HG02610 (cell line): ENCODE results near the gene FAM174C.

ENCODE experiments used
- ATAC-seq: cut with Tn5 transposase; IDR thresholded peaks from one replicate; pipeline ENCODE4 v1.9.1; 2021; ENCODE audit warnings: mild to moderate bottlenecking, moderate library complexity; ENCODE audit not compliant: unreplicated experiment

The FAM174C gene

DNA sequence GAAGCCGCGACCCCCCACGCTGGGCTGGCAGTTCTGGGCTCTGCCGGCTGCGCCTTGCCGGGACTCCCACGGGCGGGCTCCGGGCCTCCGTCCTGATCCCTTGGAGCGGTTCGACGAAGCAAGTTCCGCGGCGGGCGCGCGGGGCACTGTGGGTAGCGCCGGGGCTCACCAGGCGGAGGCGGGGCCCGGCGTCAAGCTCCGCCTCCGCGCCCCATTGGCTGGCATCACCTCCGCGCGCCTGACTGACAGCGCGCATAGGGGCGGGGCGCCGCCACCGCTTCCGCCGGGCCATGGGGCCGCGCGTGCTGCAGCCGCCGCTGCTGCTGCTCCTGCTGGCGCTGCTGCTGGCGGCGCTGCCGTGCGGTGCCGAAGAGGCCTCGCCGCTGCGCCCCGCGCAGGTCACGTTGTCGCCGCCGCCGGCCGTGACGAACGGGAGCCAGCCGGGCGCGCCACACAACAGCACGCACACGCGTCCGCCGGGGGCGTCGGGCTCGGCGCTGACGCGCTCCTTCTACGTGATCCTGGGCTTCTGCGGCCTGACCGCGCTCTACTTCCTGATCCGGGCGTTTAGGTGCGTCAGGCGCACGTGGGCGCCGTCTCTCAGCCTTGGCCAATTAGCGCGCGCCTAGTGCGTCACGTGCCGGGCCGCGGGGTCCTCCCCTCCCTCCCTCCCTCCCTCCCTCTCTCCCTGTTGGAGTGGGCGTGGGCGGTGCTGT is at the start of gene FAM174C:
Gene FAM174C, plus strand, starts transcription at position 271 of the 716 bp plus-strand sequence. Its CDS starts 20 bp downstream, at position 291.
- ATAC-seq: peak; percentile 72

DNA sequence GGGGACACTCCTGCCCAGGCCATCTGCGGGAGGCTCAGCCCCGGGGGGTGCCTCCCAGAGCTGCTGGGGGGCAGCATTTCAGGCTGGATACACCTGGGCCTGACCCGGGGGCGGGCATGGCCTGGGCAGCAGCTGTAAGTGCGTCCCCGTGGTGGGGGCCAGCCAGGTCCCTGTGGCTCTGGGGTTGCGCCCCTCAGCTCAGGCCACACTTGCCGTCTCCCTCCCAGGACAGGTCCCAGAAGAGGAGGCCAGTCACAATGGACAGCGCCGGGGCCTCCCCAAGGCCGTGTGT is 49.2 kb upstream of the FAM174C start:
- no peak for ATAC-seq

DNA sequence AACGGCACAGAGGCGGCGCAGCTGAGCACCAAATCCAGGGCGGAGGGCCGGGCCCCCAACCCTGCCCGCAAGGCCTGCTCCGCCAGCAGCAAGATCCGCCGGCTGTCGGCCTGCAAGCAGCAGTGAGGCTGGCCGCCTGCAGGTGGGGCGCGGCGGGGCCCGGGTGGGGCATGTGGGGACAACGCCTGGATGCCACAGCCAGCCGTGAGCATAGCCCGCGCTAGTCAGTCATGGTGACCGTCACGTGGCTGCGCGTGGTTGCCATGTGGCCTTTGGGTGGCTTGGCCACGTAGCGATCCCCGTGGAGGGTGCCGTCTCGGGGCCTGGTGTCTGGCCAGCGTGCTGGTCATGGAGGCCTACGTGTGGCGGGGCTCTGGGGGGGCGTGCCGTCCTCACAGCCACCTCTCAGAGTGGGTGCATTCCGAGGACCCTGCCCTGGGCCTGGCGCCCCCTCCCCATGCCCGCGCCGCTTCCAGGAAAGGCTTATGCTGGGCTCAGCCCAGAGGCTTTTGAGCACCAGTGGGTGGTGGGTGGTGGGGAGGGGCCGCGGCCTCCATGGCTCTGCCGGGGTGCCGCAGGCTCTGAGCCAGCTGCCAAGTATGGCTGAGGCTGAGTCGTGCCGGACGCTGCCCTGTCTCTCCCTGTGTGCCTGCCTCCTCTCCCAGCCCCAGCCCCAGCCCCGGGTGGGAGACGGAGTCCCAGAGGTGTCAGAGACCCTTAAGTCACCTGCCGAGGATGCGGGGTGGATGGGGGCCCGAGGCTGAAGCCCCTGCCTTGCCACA is 48.6 kb upstream of the FAM174C start:
- no peak for ATAC-seq

DNA sequence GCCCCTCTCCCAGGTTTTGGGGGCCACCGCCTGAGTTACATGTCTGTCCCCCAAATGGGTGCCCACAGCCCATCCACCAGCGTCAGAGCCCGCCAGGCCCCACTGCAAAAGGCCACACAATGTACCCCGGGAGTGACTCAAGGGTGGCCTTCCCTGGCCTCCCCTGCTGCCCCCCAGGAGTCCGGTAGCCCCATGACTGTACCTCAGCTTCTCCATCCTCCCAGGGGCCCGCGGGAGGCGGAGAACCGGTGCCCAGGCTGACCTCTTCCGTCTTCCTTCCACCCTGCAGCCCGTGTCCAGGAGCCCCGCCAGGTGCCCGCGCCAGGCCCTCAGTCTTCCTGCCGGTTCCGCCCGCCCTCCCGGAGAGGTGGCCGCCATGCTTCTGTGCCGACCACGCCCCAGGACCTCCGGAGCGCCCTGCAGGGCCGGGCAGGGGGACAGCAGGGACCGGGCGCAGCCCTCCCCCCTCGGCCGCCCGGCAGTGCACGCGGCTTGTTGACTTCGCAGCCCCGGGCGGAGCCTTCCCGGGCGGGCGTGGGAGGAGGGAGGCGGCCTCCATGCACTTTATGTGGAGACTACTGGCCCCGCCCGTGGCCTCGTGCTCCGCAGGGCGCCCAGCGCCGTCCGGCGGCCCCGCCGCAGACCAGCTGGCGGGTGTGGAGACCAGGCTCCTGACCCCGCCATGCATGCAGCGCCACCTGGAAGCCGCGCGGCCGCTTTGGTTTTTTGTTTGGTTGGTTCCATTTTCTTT is 47.9 kb upstream of the FAM174C start:
- no peak for ATAC-seq

DNA sequence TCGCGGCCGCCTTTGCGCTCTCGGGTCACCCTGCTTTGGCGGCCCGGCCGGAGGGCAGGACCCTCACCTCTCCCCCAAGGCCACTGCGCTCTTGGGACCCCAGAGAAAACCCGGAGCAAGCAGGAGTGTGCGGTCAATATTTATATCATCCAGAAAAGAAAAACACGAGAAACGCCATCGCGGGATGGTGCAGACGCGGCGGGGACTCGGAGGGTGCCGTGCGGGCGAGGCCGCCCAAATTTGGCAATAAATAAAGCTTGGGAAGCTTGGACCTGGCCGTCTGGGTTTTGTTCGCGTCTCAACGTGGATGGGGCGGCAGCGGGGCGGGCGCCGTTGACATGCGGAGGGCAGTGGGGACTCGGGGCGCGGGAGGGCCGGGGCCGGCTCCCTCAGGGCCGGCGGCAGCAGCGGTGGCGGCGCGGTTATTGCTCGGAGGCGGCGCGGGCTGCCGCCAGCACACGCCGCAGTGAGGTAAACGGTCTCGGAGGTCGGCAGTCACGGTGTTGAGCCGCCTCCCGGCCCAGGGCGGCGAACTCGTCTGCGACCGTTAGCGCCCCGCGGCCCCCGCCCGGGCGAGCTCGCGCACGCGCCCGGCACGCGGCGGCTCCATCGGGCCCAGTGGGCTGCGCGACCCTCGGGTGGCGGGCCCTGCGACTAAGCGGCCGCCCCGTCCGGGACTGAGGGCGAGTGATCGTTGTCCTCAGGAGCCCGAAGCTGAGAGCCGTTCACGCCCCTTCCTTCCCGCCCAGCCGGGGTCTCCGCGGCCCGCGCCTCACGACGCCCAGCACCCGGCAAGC is 47.0 kb upstream of the FAM174C start:
- ATAC-seq: no peak

DNA sequence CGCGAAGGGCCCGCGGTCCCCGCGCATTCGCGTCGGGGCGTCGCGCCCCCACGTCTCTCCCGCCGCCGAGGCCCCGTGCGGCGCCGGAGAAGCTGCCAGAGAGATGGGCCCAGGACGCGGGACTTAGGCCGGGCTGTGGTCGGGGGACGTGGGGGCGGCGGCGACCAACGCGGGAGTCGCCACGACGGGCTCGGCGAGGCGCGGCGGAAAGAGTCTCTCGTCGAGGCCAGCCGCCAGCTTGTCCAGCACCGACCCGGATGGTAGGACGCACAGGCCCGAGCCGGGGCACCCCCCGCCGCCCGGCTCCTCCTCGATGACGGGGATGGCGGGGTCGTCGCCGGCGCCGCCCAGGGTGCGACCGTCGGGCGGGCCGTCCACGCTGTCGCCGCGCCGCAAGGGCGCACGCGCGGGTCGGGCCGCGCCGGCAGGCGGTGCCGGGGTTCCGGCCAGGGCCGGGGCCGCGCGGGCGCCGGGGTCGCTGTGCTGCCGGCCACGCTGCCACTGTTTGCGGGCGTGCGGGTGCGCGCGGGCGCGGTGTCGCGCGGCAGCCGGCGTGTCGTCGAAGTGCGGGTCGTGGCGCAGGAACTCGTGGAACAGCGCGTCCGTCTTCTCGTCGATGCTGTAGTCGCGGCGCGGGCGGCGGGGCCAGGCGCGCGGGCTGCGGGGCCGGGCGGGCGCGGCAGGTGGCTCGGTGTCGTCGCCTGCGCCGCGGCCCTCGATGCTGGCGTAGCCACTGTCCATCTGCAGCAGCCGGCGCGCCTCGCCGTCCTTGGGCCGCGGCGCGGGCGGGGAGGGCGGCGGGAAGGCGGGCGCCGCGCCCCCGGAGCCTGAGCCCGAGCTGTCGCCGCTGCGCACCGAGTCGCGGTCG is 46.0 kb upstream of the FAM174C start:
- ATAC-seq: no peak

DNA sequence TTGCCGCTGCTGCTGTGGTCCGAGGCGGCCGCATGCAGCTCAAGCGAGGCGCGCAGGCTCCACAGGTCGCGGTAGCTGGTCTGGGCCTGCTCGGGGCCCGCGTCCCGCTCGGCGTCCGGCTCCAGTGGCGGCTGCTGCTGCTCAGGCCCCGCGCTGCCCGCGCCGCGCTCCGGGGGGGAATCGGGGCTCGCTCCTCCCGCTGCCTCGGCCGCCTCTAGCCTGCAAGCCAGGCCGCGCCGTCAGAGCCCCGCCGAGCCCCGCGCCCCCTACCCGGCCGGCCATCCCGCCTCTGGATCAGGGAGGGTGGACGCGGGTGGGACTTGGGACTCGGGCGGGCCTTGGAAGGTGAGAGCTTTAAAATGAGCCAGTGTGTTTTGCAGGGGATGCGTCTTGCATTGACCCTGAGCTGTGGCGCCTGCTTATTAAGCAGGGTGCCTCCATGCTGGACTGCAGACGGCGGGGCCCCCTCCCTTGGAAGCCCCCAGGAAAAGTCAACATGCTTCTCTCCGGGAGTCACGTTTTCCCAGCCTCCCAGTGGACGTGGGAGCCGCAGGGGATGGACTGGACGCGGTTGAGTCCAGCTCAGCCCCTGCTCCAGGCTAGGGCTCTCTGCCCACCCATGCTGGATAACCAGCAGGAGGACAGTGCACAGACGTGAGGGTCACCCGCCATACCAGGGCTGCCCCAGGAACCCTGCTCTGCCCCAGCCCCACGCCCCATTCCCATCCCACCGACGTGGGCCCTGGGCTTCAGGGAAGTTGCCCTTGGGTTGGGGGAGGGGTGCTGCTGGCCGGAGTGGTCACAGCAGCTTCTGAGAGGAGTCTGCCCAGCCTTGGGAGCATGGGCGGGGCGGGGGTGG is 45.2 kb upstream of the FAM174C start:
- no peak for ATAC-seq

DNA sequence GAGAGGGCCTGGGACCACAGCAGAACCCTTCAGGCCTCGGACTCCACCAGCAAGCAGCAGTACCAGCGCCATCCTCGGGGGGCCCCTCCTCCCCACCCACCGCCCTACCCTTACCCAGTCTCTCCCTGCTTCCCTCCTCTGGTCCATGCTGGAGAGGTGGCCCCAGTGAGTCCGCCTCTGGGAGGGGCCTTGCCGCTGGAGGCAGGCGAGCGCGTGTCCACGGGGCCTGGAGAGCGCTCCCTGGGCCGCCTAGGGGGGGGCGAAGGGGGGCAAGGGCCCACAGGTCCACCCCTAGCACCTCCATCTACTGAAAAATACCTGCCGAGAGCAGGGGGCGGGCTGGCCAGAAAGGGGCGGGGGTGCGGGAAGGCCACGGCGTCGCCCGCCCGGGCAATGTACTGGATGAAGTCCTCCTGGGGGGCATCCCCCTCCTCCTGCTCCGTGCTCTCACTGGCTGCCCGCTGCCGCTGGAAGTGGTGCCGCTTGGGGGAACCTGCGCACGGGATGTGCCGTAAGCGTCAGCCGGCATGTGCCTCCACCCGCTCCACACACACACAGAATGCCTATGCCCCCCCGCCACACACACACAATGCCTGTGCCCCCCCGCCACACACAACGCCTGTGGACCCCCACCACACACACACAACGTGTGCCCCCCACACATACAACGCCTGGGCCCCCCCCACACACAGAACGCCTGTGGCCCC is 44.4 kb upstream of the FAM174C start:
- ATAC-seq: no peak

DNA sequence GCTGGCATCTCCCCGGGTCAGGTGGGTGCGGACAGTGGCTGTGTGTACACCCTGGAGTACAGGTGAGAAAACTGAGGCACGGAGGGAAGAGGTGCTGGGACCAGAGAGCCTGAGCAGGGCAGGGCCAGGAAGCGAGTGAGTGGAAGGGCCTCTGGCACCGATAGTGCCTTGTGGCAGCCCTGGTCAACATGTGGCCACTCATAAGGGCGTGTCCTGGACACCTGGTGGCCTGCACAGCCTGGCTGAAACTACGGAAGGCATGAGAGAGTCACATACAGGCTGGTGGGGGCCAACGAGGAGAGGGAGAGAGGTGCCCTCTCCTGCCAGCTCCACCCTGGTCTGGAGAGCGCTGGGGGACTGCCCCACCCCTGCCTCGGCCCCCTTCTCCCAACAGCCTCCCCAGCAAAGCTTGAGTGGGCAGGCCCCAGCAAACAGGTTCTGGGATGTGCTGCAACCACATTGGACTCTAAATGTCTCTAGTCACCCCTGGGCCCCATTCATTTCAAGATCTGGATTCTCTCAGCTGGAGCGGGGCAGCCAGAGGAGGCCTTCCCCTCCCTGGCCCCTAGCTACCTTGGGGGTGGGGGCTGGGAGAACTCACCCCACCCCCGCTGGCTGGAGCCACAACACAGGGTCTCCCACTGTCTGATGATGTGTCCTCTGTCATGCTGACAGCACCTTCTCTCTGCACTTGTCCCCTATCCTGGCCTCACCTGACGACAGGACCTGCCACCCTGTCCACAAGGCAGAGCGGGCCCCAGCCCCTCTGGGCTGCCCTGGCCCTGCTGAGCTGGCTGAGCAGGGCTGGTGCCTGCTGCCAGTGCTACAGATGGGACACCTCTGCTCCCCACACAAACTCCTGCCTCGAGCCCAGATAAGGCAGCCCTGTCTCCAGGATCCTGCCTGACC is 43.3 kb upstream of the FAM174C start:
- no peak for ATAC-seq

DNA sequence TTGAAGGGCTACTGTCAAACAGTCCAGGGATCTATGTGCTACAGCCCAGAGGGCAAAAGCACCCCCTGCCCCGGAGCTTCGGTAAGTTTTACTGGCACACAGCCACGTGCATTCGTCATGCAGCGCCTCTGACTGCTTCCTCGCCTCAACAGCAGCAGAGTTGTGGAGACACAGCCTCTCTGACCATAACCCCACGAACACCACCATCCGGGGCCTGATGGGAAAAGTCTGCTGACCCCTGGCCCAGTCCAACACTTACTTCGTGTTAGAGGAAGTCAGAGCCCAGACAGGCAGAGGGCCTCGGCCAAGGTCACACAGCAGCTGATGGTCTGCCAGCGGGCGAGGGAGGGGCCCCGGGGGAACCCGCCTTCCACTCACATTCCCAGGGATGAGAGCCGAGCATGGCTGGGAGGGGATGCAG is 42.7 kb upstream of the FAM174C start:
- no peak for ATAC-seq

DNA sequence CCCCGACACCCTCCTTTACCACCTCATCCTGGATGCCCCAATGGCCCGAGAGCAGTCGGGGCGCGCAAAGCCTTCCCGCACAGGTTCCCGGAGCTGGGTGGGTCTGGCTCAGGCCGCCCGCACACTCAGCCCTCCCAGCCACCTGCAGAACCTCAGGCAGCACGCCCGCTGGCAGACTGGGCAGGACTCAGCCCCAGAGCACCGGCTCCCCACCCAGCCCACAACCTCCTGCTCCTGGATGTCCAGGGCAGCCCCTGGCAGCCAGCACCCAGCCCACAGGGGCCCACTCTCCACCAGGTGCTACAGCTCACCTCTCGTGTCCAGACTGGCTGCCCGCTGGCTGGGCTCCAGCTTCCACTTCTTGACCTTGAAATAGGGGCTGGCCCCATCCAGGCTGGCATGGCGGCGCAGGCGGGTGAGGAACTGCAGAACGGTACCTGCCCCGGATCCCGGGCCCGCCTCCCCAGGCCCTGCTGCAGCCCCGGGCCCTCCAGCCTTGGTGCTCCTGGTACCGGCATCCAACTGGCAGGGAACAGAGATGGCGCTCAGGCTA is 42.1 kb upstream of the FAM174C start:
- no peak for ATAC-seq

DNA sequence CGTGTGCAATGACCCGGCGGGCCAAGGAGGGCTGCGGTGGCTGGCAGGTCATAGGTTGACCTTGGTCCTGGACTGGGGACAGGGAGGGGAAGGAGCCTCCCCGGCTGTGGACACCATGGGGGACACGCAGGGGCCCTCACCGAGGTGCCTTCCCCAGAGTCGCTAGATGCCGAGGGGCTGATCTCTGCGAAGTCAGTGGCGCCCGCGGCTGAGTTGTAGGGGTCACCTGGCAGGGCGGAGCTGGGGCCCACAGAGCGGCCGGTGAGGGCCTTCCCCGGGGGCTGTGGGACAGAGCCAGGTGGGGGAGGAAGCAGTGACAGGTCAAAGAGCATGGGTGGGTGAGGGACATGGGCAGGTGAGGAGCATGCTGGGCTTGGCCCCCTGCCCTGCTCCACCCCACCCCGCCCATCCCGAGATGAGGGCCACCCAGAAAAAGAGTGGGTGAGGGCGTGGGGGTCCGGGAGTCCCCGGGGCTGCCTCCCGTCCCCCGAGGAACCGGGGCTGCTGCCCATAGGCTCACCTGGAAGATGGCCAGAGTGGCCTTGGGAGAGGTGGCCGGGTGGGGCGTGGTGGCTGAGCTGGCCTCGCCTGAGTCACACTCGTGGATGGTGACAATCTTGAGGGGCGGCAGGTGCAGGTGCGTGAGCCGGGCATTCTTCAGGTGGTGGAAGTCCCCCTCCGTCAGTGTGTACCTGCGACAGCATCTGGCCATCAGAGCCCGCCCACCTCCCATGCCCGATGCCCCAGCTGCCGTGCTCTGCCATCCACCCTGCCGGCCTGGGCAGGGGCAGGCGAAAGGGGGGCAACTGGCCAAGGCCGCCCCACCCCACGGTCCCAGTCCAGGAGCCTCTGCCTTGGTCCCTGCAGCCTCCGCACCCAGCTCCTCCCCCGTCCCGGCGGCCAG is 41.0 kb upstream of the FAM174C start:
- ATAC-seq: no peak

DNA sequence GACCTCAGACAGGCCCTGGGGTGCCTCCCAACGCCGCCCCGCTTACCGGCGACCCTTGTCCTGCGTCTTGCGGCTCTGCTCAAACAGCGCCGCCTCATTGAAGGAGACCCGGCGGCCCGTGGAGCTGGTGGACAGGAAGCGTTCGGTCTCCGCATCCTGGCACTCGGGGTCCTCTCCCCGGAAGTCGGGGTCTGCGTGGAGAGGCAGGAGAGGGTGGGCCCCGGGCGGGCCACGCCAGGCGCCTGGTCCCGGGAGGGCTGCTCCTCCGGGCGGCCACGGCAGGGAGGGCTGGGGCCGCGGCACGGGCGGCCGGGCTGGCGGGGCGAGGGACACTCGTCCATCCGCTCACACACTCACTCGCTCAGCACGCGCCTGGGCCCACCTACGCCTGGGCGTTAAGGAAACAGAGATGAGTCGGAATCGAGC is 40.4 kb upstream of the FAM174C start:
- no peak for ATAC-seq

DNA sequence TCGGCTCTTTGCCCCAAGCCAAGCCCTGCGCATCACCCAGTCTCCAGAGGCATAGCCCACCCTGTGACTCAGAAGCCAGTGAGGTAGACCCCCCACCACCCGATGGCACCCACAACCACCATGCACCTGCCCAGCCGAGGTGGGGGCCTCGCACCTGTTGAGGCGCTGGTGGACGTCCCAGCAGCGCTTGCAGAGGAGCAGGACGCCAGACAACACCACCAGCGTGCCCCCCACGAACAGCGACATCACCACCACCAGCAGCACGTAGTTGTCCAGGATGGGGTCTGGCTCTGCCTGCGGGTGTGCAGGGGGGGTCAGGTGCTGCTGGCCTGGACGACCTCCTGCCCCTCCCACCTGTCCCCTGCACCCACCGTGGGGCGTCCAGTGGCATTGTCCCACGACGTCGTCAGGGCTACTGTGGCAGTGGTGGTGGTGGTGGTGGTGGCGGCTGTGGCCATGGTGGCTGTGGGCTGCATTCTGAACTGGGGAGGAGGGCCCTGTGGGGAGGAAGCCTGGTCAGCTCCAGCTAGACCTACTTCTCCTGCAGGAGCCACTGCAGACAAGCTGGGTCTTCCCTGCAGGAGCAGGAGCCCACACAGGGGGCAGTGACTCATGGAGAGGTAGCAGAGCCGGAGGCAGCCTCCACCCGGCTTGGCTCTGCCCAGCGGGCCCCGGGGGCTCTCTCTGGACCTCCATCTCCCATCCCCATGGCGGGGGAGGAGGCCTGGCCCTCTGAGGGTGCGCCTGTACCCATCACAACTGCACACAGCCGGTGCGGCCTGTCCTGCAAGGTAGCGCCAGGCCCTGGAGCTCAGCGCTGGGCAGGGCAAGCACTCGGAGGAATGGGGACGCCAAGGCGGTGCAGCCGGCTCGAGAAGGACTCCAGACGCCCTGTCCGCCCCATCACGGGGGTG is 39.4 kb upstream of the FAM174C start:
- ATAC-seq: no peak

DNA sequence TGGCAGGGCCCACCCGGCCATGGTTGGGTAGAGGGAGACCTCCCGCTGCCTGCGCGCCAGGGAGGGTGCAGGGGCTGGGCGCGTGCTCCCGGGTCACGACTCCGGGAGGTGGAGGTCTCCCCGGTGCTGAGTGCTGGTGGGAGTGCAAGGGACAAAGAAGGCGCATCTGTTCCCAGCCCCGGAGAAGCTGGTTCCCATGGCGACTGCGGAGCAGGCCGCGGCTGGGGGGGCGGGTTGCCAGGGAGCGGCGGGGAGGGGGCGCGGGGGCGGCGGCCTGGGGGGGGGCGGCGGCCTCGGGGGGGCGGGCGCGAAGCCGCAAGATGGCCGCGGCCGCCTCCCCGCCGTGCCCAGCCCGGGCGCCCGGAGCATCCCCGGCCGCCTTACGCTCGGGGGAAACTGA is 38.8 kb upstream of the FAM174C start:
- no peak for ATAC-seq
